Hematopoietic multipotent progenitor cell (in vitro differentiated cells): ENCODE measurements around the gene THEM5. TPM values are rescaled to one million over a fixed set of nuclear protein-coding genes. Genes with fewer than 3 reads are reported as not detected.
A peak's percentile ranks its signal among the peaks of the same experiment; 100 is the strongest.

ENCODE experiments used
- DNase-seq, 3 donors: peaks; one replicate each; pipeline ENCODE4 v3.0.0-alpha.2; 2011 to 2015; ENCODE audit warnings: low read depth in 2 of 3, low spot score in 2 of 3
- total RNA-seq: library from RNA; depleted of rRNA; stranded (reverse); fragments of >200 nt; gene quantifications from one replicate; pipeline ENCODE4 v1.2.3, GENCODE V29; 2012

THEM5 gene
- total RNA-seq, 1 donor, result not detected

- DNase-seq, result no peak
These were observed 12.4 kb downstream of the THEM5 start for GRCh38 chr1:151841141-151841540.

DNA sequence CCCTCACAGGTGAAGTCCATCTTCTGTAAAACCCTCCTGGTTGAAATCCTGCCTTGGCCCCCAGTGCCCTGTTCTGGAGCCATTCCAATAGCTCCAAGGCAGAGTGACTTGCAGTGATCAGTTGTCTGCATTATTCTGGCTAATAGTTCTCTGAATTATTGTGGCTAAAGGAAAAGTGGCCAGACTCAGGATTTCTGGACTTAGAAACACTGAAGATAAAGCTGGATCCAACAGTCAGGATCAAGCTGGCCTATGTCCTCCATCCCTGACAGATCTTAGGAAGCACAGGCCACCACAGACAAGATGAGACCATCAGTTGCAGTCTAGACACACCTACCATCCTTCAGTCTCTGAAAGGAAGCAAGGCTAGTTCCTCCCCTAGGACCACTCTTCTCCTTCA, 13.1 kb downstream of the THEM5 start:
- no peak for DNase-seq

DNA sequence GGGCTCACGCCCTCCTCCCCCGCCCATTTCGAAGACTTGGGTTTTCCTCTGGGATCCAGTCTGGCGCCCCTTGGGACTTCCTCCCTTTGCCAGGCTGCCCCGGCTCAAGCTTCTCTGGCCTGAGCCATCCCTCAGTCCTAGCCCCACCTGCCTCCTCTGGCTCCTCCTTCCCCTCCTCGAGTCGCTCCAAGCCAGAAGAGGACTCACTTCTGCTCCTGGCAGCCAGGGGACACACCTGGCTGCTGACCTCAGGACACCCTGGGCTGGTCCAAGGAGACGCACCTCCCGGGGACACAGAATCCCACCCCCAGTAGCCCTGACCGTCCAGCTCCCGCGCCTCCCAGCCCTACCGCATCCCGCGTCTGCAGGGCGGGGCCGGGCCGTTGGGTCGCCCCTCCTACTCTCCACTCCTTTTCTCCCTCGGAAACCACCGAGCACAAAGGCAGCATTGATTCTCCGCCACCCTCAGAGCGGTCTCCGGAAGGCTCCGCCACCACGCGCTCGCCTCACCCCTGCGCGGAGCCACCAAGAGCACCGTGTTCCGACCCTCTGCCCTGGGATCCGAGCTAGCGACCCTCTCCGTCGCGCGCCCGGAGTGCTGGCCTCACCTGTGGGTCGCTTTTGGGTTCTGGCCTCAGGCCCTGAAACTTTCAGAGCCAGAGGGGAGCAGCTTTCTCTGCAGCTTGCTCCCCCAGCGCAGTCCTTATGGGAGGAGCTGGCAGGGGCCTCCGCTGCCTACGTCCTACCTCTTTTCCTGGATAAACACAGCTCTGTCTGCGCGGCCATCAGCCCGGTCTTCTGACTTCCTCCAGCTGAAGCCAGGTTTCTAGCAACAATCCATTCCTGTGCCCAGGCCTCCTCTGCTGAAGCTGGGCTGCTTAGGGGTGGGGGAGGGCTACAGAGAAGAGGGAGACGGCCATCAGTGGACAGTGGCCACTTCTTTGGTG, 13.8 kb downstream of the THEM5 start, which contains the start of gene C2CD4D:
TSS of gene C2CD4D (minus strand) at position 364 of the 947 bp plus-strand sequence. CDS start 831 bp downstream, outside the sequence.
- DNase-seq, result peak; percentile 53 to 67 (median 64)

- no peak for DNase-seq
These were observed 14.5 kb downstream of the THEM5 start for GRCh38 chr1:151839082-151839412.

DNA sequence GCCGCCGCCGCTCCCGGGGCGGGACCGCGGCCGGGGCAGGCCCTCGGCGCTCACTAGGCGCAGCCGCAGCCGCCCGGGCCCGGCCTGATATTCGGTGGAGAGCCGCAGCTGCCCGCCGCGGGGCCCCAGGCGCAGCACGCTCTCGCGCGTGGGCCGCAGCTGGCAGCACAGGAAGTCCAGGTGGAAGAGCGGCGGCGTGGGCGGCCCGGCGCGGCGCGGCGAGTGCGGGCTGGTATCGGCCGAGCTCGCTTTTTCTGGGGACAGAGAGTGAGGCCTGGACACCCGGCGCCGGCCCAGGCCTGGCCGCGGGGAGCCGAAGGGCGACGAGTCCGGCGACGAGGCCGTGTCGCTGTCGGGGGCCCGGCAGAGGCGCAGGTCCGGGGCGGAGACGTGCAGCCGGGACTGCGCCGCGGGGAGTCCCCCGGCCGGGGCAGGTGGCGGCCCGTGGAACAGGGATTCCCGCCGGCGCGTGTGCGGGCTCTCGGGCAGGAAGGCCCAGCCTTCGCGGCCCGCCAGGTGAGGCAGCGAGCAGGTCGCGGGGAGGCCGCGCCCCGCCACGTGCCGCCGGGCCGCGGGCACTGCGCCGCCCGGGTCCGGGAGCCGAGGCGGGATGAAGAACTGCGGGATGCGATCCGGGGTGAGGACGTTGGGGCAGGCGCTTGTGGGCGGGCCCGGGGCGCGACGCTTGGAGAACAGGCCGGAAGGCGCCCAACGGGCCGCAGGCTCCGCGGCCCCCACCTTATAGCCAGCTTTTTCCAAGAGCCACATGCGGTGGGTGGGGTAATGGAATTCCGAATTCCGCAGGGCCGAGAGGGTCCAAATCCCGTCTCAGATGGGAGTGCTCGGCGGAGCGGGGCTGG, 15.1 kb downstream of the THEM5 start:
- DNase-seq, result no peak

- no peak for DNase-seq
These were observed 15.7 kb downstream of the THEM5 start for GRCh38 chr1:151837884-151838221.

DNA sequence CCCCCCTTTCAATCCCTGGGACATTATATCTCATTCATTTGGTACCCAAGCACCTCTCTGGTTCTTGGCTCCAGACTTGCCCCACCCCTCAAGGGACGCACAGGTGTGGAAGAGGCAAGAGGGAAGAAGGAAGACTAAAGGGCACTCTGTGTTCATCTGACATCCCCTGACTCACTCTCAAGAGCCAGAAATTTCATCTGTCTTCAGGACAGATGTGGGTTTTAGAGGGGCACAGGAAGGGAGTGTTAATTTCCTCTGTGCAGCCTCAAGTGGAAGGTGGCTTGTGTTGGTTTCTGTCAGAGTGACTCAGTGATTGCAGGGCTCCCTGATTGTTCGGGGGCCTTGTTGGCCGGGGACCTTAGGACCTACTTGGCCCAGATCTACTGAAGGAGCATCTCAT, 16.3 kb downstream of the THEM5 start:
- DNase-seq, result peak in 1 of 3 donors; percentile 58

- no peak for DNase-seq
These were observed 17.9 kb downstream of the THEM5 start for GRCh38 chr1:151835596-151835995.

- DNase-seq, result no peak
These were observed 19.3 kb downstream of the THEM5 start for GRCh38 chr1:151834239-151834638.

DNA sequence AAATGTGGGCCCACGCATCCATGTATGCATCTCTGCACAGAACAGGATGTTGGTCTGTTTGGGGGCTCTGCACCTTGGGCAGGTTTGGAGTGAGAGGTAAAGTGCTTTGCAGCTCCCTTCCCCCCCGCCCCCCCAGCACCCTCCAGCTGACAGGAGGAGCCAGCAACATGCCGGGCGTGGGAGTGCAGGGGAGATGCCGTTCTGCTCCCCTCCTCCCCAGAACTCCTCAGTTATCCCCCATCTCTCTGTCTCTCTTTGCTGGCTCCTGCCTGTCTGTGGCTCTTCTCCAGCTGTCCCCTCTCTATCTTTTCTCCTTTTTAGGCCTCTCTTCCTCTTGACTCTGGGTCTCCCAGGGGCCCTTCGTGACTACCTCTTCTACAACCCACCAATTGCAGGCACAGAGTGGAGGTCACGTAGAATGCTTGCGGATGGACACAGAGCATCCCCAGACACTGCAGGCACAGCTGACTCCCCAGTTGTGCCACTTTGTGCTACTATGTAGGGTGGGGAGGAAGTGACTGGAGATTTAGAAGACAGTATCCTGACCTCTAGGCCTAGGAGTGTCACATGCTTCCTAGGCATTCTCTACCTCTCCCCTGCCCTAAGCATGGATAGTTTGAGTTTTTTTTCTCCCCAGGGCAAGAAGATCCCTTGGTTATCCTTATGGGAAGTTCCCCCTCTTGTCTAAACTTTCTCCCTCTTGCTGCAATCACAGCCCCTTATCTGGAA, 20.2 kb downstream of the THEM5 start:
- no peak for DNase-seq

DNA sequence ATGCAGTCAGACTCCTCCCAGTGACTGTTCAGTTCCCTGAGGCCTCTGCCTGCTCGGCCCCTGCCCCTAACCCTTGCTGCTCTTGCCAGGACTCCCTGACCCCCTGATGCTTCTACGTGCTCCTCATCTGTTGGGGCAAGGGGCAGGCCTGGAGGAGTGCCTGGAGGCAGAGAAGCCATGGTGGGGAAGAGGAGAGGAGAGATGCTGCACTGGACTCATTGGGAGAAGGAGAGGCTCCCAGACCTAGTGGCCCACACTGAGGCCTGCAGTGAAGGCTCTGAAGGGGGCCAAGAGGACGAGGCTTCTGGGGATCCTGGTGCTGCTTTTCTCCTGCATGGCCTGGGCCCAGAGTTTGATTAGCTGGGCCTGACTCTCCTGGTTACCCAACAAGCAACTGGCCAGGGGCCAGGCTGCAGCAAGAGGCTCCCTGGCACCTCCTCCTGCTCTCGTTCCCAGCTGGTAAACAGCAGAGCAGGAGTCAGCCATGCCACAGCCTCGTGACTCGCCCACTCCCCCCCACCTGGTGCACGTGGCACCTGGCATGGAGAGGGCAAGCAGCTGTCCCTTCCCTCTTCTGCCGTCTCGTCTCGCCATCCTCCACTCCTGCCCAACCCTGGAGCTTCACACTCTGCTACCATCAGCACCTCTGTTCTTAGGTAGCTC, 21.1 kb downstream of the THEM5 start:
- no peak for DNase-seq

GRCh38 chr1:151831605-151832004, 21.9 kb downstream of the THEM5 start, which contains the start of gene RORC:
Gene RORC (minus strand): TSS chr1:151831802. CDS start chr1:151831764, 38 bp downstream.
- DNase-seq, result no peak

- no peak for DNase-seq
These were observed 22.3 kb downstream of the THEM5 start for GRCh38 chr1:151831256-151831591.

DNA sequence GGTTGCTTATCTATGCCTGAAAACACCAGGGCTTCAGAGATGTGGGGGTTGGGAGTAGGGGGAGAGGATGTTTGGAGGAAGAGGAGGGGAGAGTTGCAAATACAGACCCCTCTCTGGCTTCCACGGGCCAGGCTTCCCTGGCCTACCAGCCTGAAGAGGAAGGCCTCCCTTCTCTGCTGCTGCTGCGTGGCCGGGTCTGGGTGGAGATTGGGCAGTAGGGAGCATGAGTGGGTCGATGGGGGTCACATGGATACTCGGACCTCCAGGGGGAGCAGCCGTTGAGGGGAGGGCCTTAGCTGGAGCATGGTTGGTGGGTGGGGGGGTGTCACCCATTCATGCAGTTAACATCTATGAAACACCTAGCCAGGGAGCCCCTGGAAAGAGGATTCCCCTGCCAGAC, 23.5 kb downstream of the THEM5 start:
- DNase-seq, result no peak

GRCh38 chr1:151829352-151830046, 24.0 kb downstream of the THEM5 start:
- no peak for DNase-seq

GRCh38 chr1:151828921-151829320, 24.6 kb downstream of the THEM5 start:
- no peak for DNase-seq

DNA sequence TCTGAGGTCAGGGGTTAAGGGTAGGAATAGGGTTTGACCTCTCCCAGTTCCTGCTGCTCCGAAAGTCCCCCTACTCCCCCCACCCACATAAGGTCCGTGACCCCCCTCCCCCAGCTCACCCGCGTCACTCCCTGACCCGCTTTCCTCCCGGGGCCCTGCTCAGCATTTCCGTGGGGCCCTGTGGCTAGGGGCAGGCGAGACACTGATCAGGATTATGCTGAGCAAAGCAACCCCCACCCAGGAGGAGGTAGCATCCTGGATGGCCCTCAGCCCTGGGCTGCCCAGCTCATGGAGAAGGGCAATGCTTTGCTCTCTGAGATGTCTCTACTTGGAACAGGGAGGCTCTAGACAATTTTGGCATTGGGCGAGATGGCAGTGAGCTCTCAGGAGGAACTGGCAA, 25.7 kb downstream of the THEM5 start:
- DNase-seq, result no peak

DNA sequence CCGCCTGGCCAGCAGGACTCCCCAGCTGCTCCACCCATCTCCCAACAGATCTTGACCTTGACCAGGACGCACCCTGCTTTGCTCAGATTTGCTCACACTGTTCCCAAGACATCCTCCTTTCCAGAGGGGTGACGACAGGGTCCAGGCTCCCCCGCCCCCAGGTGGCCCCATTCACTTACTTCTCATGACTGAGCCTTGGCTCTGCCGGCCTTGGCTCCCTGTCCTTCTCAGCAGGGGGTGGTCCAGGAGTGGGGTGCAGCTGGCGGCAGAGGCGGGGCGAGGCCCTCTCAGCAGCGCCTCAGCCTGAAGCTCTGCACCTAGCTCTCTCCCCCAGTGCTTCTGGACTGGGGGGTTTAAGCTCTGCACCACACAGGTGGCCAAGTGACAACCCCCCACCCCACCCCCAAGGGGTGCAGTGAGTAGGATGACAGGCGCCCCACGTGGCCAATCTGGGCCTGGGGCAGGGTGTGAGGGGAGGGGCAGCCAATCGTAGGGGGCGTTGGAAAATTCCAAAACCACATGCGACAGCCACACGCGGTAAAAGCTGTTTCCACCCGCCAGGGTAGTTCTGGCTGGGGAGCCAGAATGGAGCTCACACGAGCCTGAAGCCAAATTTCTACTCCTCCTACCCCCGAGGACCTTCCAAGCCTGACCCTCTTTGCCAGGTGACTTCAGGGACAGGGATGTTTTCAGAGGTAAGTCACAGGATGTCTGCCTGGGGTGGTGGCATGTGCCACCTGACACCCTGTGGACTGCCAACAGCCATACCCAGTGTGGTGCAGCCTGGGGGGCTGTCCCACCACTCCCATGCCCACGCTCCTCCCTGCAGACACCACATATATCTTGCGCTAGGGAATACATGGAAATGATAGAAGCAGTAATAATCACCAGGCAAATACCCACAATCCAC, 27.5 kb downstream of the THEM5 start:
- no peak for DNase-seq

DNA sequence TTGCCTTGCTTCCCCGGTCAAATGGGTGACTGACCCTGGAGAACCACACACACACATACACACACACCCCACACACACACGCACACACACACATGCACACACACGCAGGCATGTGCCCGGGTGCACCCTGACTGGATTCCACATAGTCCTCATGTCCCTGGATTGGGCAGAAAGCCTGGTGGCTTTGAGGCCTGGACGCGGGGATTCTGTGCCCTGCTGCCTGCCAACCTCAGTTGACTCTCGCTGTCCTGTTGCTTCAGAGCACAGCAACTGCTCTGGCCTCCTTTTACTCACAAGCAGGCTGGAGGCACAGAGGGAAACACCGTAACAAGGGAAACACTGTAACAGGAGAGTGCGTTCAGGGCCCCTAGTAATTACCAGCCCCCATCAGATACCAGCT, 28.3 kb downstream of the THEM5 start:
- DNase-seq, result no peak
